ENCODE measurements around the gene PTPRT. TPM values are rescaled to one million over a fixed set of nuclear protein-coding genes. Genes with fewer than 3 reads are reported as not detected.

The PTPRT gene
- polyA plus RNA-seq, 2 of the 4 experiments (the other 2 are of a cell fraction): not detected

- no peak for ATAC-seq
- DNase-seq (ENCODE audit: low read depth in 1 of 2, low spot score in 1 of 2): no peak
- Histone ChIP-seq H3K4me1 (no peaks in the 10 kb centered on the region), H3K9me3 (no peaks in the 10 kb centered on the region), H3K4me2 (no peak overlapping the region), H3K27ac (no peak overlapping the region), H3K4me3 (no peak overlapping the region)
- TF ChIP-seq NFE2L2 (conservative IDR thresholded peaks at IDR 0.05; ENCODE audit: low read length): no peak
- TF ChIP-seq HMGXB4 (CRISPR knock-in tag; IDR thresholded peaks at IDR 0.05; ENCODE audit: borderline replicate concordance): no peak
- no peak for TF ChIP-seq ZC3H11A (IDR thresholded peaks at IDR 0.05)
- no peak for TF ChIP-seq RNF2 (IDR thresholded peaks at IDR 0.05; ENCODE audit: borderline replicate concordance, low read depth)
- TF ChIP-seq ZNF302 (CRISPR knock-in tag; IDR thresholded peaks at IDR 0.05): no peak
- CTCF ChIA-PET: interaction anchor here (1.0 kb wide), 1 partner anchor 16 kb away, joined by 3 read pairs; no protein-coding TSS in a partner anchor
- POLR2A ChIA-PET: no interaction called here
- under 1% methylated on average over 10 of the region's 10 CpGs for WGBS (ENCODE audit: missing lambda C conversion rate)
- FAIRE-seq: no peak
Measured at GRCh38 chr20:42276718-42277602, 912.7 kb downstream of the PTPRT start.

GRCh38 chr20:42274986-42275385 is 914.7 kb downstream of the PTPRT start:
- Histone ChIP-seq H3K9me3 (no peaks in the 10 kb centered on the region), H3K27ac (no peak overlapping the region), H3K4me3 (no peak overlapping the region), H3K4me1 (no peaks in the 10 kb centered on the region), H3K4me2 (no peak overlapping the region)
- TF ChIP-seq NPAS2 (CRISPR knock-in tag; IDR thresholded peaks at IDR 0.05; ENCODE audit: borderline replicate concordance) (no peak), USF2 (IDR thresholded peaks at IDR 0.05) (no peak), ZC3H11A (IDR thresholded peaks at IDR 0.05) (no peak), KDM5A (IDR thresholded peaks at IDR 0.05) (no peak), GATA3 (IDR thresholded peaks at IDR 0.05; ENCODE audit: borderline replicate concordance) (no peak), ZNF302 (CRISPR knock-in tag; IDR thresholded peaks at IDR 0.05) (no peak), MYC (IDR thresholded peaks at IDR 0.05; ENCODE audit: borderline replicate concordance, low read length) (no peak), FOSB (CRISPR knock-in tag; IDR thresholded peaks at IDR 0.05) (no peak), CBX8 (IDR thresholded peaks at IDR 0.05) (no peak), POLR2A (IDR thresholded peaks at IDR 0.05; ENCODE audit: low read length) (no peak), ATOH8 (CRISPR knock-in tag; IDR thresholded peaks at IDR 0.05; ENCODE audit: low read depth) (no peak), JUNB (IDR thresholded peaks at IDR 0.05) (no peak)
- ChIA-PET POLR2A (no interaction called here), CTCF (no interaction called here)
- DNase-seq (ENCODE audit: low read depth in 1 of 2, low spot score in 1 of 2) (no peak), ATAC-seq (no peak), FAIRE-seq (no peak)
- 1% methylated on average over 2 of the region's 2 CpGs for WGBS (ENCODE audit: missing lambda C conversion rate)

GRCh38 chr20:42272516-42272915 is 917.2 kb downstream of the PTPRT start:
- TF ChIP-seq ELK1 (IDR thresholded peaks at IDR 0.05; ENCODE audit: low read depth, low read length) (no peak), JUN (IDR thresholded peaks at IDR 0.05) (no peak), RAD21 (conservative IDR thresholded peaks at IDR 0.05 in 1 of 2, IDR thresholded peaks at IDR 0.05 in 1 of 2) (no peak), SREBF2 (IDR thresholded peaks at IDR 0.05) (no peak), CHD2 (IDR thresholded peaks at IDR 0.05; ENCODE audit: low read length, partially characterized antibody) (no peak), POLR2AphosphoS2 (conservative IDR thresholded peaks at IDR 0.05; ENCODE audit: low read length) (no peak), RCOR1 (IDR thresholded peaks at IDR 0.05; ENCODE audit: low read depth, low read length) (no peak), MAFK (IDR thresholded peaks at IDR 0.05; ENCODE audit: partially characterized antibody) (no peak), BCL3 (IDR thresholded peaks at IDR 0.05) (no peak), BHLHE40 (IDR thresholded peaks at IDR 0.05; ENCODE audit: low read depth, low read length) (no peak)
- ChIA-PET POLR2A (no interaction called here), CTCF (no interaction called here)
- Histone ChIP-seq H3K4me3 (no peak overlapping the region), H3K9me3 (no peaks in the 10 kb centered on the region), H3K4me1 (no peaks in the 10 kb centered on the region), H3K27ac (no peak overlapping the region), H3K4me2 (no peak overlapping the region)
- 47% methylated on average over 6 of the region's 6 CpGs for WGBS (ENCODE audit: missing lambda C conversion rate)
- DNase-seq (ENCODE audit: low read depth in 1 of 2, low spot score in 1 of 2) (no peak), FAIRE-seq (no peak), ATAC-seq (no peak)

Measured in A549 (cell line).